Daoy (cell line): ENCODE measurements around the gene FAM219A. TPM values are rescaled to one million over a fixed set of nuclear protein-coding genes. Genes with fewer than 3 reads are reported as not detected.
A peak's percentile ranks its signal among the peaks of the same experiment; 100 is the strongest.

Experiments used
- DNase-seq: peaks from one replicate; pipeline ENCODE4 v3.0.0-alpha.2; 2015; ENCODE audit warnings: low read depth
- total RNA-seq: library from RNA; depleted of rRNA; stranded (reverse); fragments of >200 nt; shearing (Covaris generic); gene quantifications from 2 replicates; pipeline ENCODE4 v1.2.3, GENCODE V29; 2014

Gene FAM219A
- total RNA-seq, 1 experiment from 2014 or later = 14.9 TPM

DNA sequence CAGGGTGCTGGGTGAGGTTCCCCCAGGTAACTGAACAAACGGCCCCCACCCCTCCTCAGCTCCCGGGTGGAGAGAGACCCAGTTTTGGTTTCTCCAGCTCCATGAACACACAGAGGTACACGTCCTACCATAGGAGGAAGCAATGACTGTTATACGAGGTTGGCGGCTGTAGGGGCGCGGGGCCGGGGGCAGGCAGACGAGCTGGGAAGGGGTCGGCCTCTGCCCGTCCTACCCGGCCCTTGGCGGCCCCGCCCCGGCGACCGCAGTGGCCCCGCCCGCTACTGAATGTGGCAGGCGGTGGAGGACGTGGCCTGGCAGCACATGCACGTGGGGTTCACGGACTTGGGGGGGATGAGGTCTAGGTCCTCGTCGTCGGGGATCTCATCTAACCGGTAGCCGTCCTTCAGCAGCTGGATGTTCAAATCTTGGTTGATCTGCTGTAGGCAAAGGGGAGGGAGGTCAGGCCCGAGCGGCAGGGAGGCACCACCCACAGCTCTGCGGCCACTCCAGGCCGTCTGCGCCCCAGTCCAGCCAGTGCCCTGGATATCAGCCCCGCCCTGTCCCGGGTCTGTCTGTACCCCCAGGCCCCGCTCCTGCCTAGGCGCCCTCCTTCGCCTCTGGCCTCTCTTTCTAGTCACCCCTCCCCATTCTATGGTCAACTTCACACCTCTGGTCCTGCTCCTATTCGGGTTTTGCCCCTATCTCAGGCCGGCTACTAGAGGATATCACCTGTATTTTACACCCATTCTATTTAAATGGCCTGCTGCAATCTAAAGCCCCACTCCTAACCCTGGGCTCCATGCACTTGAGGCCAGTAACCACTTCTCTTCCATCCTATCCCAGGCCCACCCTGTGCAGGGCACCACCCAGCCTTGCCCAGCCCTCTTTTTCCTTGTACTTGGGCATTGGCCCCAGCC is 57.4 kb downstream of the FAM219A start:
- no peak for DNase-seq

DNA sequence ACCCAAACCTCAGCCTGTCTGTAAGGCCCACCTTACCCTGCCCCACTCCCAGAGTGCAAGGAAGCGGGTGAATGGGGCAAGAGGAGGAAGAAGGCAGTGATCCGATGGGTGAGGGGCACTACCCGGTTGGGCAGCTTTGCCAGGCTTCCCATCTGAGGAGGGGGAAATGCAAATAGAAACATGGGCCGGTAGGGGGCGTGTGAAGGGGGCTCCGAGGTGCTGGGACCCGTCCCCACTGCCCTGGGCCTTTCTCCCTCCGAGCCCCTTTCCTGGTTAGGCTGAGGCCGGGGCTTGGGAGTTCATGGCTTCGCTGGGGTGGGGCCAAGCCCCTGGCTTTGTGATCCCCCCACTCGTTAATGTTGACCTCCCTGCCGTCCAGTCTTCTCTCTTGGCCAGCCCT is 58.1 kb downstream of the FAM219A start:
- no peak for DNase-seq

DNA sequence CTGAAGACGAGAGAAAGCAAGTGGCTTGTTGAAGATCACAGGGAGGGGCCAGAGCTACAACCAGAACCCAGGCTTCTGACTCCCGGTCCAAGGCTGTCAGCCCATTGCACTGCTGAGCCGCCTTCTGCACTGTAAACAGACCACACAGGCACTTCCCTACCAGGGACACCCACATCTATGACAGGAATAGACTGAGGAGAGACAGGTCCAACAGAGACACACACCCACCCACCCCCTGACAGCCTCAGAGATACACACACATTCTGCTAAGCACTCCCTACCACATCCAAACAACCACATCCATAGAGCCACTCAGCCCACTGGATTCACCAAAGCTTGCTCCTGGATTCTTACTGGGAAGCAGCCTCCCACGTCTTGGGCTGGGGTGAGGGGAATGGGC is 58.6 kb downstream of the FAM219A start:
- no peak for DNase-seq

DNA sequence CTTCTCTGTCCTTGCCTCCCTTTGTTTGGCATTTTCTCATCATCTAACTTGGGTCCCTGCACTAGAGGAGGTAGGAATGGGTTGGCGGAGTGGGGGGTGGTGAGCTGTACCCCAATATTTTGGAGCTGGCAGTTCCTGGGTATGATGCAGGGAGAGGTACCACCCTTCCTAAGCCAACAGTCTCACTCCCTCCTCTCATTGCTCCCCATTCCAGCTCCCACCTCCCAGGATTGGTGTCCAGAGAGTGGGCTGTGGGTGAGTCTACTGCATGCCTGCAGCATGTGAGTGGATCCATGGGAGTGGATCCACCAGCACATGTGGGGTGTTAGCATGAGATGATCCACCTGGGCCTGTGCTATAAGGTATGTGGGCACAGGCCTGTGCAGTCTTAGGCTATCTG is 59.5 kb downstream of the FAM219A start:
- DNase-seq = no peak

DNA sequence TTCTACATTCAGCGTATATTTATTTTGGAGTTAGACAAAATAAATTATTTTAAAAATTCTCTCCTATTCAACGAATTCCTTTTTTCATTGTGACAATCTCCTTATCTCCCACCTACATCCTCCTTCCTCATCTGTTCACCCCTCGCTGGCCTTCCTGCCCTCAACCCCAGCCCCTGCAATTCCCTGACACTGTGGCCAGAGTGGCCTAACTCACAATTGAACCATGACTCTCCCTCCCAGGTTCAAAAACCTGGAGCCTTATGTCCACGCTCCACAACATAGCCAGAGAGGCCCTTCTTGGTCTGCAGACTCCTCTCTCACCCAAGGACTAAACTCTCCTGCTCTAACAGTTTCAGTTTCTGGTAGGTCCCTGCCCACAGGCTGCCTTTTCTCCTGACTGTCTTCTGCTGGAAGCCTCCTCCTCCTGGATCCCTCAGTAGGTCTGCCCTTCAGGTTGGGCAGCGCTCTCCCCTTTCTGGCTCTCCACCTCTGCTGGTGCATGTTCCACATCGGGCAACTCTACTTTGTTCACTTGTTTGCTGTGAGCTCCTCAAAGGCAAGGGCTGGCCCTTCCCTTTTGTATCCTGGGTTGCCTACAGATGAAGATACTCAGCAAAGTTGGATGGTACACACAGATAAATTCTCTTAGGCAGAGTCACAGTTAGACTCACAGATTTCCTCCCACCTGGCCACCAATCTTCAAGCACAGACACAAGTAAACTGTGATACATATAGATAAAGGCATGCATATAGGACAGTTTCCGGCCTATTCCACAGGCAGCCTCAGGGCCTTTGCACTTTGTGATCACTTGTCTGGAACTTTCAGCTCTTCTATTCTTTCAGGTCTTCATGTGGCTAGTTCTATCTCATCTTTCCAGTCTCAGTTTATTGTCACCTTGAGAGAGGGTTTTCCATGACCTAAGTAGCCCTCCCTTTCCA is 61.8 kb downstream of the FAM219A start:
- DNase-seq = no peak

DNA sequence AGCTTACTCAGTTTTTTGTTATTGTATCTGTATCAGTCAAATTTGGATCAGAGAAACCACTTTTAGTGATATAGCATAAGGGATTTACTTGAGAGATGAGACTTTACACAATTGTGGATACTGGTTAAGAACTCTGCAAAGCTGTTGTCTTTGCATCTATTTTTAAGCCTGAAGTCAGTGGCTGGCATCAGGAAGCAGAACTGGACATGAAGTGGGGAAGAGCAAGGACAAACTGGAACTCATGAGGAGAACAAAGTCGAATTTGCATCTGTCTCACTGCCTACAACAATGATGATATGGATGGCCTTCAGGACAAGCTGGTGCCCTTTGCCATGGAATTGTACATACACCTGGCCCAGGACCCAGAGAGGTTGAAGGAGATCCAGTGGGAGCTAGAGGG is 65.9 kb downstream of the FAM219A start:
- no peak for DNase-seq

DNA sequence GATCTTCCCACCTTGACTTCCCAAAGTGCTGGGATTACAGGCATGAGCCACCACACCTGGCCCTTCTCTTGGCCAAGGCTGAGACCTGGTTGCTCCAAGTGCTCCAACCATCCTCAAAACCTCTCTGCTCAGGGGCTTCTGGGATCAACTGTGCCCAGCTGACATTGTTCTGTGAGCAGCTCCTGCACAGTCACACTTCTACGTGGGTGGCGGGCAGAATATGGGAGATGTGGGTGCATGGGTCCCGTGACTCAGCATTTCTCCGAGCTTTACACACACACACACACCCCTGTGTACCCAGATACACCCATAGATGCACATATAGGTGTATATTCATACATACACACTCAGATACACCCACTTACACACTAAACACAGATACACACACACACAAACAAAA is 71.1 kb downstream of the FAM219A start:
- no peak for DNase-seq

DNA sequence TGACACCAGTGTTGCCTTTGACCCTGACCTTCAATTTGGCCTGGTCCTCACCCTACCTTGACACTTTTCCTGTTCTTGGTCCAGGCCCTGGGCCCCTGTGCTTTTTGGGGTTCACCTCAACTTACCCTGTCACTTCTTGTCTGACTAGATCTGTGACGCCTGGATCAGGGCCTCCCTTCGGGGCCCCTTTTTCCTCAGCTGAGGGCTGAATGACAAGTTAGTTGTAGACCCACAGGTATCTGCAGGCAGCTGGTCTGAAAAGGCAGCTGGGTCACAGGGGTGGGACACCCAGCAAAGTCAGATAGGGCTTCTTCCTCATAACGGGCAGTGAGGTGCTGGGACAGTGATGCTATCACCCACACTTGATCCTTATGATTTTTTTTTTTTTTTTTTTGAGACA is 71.7 kb downstream of the FAM219A start:
- no peak for DNase-seq

DNA sequence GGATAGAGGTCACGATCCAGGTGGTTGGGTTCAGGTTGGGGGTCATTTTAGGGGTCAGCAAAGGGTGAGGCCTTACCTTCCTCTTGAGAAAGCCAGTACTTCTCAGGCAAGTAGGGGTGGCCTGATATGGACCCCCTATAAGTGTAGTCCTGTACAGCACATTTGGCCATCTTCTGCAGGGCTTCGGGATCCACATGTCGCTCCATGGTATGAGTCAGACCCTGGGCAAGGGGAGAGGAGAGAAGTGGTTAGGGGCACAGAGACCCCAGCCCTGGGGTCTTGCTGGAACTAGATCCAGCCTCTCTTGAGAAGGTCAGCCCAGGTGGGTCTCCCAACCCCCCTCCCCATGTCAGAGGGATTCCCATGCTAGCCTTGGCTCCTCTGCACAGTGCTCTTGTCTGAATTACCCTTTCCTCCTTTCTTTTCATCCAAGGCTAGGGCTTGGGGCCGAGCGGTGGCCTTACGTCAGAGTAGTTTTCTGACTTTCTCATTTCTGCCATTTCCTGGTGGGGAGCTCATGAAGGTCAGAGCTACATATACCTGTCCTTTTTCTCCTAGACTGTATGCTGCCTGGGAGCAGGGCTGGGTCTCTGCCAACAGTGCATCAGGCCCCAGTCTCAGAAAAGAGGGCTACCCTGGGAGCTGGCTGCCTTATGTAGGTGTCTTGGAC is 72.7 kb downstream of the FAM219A start:
- DNase-seq = no peak

DNA sequence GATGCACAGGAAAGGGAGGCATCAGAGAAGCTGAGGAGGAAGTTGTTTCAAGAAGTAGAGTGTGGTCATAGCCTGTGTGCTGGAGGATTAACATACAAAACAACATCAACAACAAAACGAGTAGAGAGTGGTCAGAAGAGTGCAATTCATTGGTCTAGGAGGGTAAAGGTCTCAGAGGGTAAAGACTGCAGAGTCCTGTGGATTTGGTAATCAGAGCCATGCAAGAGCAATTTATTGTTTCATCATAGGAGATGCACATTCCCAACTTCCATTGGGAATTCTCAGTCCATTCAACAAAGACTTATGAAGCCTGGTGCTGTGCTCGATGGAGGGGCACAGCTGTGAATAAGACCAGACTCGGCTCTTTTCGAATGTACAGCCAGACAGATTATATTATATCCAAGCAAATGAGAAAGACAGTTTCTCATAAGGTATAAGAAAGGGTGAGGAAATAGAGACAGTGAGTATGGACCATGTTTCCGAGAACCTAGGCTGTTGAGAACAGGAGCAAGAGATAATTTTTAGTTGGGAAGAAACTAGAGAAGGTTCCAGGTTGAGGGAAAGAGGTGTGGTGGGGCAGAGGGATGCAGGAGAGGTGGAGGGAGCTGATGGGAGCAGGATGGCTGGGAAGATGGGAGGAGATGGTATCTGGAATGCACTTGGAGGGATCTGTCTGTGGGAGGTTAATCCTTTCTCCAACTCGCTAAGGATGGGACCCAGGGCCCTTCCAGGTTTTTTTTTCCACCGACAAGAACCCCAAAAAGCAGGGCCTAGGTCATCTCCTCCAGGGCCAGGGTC is 73.8 kb downstream of the FAM219A start:
- no peak for DNase-seq

DNA sequence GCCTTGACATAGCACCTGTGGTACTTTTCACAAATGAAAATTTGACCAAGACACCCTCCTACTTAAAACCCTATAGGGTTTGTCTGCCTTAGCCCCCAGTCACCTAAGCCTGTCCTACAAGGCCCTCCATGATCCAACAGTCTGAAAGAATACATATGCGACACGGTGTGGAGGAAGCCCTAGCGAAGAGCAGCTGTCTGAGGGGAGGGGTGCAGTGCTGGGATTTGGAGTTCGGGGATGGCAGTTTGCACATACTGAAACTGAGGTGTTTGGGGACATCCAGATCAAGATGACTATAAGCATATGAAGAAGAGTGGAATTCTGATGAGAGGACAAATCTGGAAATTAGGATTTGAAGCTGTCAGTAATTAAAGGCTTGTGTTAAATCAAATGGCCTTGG is 74.5 kb downstream of the FAM219A start:
- DNase-seq = no peak

DNA sequence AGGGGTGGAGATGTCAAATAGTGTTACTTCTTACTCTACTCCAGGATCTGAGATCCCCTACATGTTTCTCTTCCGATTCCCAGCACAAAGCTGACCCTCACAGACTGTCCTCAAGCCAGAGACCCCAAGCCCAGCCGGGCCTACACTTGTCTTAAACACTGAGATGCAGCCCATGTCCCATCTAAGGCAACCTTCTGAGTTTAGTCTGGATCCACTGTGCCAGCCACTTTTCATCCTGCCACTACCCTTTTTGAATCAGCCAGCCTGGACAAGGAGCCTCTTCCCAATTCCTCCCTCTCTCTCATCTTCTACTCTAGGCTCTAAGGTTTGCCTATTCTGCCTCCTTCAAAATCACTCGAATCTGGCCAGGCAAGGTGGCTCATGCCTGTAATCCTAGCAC is 75.5 kb downstream of the FAM219A start:
- no peak for DNase-seq

DNA sequence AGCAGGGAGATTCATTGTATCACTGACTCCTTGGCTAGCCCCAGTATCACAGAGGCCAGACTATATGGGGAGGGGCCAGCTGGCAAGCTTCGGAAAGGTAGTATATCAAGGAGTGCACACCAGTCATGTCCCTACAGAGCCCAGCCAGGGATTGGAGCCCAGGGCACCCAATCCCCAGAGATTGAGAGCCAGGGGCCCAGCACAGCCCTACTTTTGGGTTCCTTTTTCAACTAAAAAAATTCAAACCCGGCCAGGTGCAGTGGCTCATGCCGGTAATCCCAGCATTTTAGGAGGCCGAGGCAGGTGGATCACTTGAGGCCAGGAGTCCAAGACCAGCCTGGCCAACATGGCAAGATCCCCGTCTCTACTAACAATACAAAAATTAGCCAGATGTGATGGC is 76.3 kb downstream of the FAM219A start:
- no peak for DNase-seq

DNA sequence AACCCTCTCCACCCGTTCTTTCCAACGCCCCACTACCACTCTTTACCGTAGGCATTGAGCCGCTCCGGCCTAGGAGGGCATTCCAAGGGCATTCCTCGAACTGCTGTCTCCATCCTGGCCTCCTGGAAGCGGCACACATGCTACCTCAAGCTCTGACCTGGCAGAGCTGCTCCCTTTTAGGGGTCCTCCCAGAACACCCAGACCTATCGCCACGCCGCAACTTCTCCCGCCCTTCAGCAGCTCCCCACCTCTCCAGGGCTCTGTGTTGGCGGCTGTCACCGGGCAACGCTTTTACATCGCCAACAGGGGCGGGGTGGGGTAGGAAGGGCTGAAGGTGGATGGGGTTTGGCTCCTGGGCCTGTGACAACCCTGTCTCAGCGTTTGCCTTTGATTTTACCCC is 77.0 kb downstream of the FAM219A start:
- no peak for DNase-seq

DNA sequence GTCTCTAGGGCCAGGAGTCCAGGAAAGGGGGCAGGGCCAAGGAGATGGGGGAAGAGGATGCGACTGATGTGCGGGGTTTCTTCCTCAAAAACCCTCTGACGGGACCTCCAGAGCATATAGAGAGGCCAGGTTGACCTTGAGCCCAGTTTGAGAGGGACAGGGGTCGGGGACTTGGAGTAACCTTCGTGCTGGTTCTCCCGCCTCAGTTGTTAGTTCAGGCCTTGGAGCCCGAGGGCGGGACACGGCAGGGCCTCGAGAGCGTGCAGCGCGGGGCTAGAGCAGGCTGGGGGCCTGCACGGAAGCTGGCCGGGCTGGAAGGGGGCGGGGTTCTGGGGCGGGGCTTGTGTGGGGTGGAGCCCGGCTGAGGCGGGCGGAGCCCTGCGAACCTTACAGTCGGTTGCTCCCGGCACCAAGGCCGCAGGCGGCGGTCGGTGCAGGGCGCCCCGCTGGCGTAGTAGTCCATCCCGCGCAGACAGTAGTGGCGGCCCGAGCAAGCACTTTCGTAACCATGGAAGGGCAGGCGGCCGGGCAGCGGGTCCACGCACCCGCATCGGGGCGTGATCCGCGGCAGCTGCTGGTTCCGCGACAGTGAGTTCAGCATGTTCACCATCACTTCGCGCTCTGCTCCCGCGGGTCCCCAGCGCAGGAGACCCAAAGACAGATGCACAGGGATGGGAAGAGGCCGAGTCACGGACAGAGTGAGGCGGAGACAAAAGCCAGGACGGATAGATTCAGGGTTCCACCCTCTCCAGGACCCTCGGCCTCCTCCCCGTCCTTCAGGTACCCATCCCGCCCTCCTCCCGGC is 77.7 kb downstream of the FAM219A start:
- peak; percentile 81 for DNase-seq

DNA sequence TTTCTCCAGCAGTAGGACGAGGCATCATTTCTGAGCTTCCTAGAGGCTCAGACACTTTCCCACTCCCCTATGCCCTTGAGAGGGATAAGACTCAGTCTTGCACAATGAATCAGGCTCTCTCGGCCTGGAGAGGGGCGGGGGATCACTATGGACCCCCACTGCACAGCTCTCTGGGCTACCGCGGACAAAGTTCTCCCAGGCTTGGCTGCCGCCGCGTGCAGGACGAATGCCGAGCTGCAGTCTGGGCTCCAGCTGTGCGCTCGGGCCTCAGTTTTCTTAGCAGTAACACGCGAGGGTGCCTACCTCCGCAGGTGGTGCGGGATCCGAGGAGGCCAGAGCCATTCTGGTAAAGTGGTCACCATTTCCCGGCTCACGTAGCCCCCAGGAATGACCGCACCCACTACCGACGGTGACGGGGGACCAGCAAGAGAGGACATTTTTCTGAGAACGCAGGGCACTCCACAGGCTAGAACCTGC is 78.3 kb downstream of the FAM219A start:
- no peak for DNase-seq

DNA sequence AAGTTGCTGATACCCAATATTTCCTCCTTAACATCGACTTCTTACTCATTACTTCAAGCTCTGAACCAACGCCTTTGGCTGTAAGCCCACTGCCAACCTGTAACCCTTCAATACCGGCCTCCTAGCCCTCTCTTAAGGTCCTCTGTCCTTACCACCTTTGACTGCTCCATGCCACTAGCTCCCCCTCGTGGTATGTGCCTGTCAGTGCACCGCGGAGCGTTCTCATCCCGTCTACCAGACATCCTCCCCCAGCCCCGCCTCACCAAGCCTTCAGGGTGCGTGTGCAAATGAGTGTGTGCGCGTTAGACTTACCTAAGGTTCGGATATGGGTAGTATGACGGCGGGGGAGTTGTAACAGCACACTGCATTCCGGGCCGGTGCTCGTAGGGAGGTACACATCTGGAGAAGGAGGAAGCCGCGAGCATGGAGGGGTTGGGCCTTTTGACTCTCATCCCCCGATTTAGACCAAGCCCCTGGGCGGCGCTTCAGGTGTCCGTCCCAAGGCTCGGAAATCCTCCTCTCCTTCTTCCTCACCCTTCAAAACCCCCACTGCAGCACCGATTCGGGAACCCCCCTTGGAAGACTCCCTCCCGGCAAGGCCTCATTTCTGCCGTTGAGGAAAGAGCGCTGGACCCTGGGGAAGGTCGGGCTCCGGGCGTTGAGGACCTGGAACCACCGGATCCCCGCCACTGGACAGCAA is 78.9 kb downstream of the FAM219A start:
- peak; percentile 89 for DNase-seq

DNA sequence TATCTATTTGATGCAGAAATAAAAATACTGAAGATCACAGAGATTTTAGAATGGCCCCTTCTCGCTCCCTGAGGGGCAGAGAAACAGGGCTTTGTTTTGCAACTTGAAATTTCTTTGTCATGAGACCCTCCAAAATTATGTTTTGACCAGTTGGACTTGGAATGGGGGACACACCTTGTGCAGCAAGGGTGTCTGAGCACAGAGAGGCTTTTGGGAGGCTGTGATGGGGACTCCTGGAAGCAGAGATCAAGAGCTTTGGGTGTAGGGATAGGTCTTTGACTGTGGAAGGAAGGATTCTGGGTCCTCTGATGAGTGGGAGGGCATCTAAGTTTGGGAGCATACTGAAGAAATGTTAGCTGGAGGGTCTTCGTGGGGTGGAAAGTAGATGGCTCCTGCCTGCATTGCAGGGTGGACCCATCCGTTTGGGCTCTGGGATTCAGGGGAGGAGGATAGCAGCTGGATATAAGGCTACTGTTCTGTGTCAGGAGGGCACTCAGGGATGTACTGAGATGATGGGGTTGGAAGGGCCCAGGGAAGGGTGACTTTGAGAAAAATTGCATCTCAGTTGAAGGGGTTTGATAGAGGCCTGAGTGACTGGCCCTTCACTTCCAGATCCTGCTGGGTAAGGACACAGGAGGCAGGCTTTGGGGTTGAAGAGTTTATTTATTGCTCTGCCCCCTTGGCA is 79.9 kb downstream of the FAM219A start:
- DNase-seq = no peak

DNA sequence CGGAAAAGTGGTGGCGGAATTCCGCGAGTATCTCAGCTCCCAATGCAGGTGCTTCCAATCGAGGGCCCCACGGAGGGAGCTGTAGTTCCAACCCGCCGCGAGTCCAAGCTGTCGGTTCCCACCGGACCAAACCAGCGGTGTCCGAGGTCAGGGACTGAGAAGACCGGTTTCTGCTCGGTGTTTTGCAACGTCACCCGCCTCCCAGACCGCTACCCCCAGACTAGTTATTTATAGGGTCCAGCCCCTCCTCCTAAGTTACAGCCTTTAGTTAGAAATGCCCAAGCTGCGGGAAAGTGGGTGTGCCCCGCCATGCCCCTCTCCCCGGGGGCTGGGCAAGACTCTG is 81.0 kb downstream of the FAM219A start:
- no peak for DNase-seq
